ENCODE measurements around the gene DPP6.

Gene DPP6

GRCh38 chr7:154338701-154339506, 286.7 kb downstream of the DPP6 start:
- no peak for DNase-seq (ENCODE audit: low read depth)

GRCh38 chr7:154342971-154343633, 290.9 kb downstream of the DPP6 start:
- DNase-seq (ENCODE audit: low read depth) = no peak

DNA sequence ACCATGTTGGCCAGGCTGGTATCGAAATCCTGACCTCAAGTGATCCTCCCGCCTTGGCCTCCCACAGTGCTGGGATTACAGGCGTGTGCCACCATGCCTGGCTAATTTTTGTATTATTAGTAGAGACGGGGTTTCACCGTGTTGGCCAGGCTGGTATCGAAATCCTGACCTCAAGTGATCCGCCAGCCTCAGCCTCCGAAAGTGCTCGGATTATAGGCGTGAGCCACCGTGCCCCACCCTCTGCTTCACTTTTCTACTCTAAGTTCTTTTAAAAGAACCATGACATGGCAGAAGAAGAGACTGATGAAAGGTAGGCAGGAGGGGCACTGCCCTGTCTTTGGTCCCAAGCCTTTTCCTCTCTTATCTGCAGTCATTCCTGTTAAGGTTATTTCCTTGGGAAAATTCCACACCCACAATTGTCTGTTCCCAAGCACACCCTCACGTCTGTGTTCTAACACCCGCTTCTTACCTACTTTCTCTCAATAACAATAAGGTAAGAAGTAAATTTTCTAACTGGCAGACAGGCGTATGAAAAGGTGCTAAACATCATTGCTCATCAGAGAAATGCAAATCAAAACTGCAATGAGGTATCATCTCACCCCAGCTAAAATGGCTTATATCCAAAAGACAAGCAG, 291.7 kb downstream of the DPP6 start:
- DNase-seq (ENCODE audit: low read depth) = no peak

- no peak for DNase-seq (ENCODE audit: low read depth)
Observed at GRCh38 chr7:154345093-154345492, 292.9 kb downstream of the DPP6 start.

GRCh38 chr7:154347700-154348266, 295.6 kb downstream of the DPP6 start:
- DNase-seq (ENCODE audit: low read depth) = no peak

GRCh38 chr7:154350892-154351291, 298.7 kb downstream of the DPP6 start:
- DNase-seq (ENCODE audit: low read depth) = no peak

GRCh38 chr7:154353355-154353767, 301.2 kb downstream of the DPP6 start:
- no peak for DNase-seq (ENCODE audit: low read depth)

DNA sequence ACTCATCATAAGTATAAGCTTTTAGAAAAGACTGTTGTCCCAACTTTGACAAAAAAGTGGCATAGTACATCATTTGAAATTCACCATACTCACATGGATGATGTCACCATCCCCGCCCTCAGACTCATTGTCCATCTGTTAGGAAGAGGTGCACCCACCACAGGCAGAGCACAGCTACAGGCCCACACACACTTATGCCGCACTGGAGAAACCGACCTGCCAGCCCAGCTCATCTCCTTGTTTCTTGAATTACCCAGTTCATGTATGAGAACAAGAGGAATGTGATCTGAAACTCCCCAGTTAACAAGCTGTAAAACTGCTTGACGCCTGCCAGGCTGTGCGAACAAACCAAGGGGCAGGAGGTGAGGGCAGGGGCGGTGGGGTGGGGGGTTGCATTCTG, 312.0 kb downstream of the DPP6 start:
- no peak for DNase-seq (ENCODE audit: low read depth)

DNA sequence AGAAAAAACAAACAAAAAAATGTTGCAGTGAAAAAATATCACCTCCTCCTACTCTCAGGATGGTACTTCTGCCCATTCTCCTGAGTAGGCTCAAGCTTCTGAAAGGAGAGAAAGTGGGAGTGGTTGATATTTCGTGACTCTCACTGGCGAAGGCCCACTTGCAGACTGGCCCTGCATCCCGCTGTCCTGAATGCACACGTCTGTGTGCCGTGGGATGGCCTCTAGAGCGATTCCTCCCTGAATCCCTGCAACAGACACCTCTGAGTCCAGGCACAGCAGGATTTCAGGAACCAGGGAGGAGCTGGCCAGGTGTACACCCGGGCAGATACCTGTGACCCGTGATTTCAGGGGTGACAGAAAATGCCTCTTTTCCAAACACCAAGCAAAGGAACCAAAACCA, 319.2 kb downstream of the DPP6 start:
- DNase-seq (ENCODE audit: low read depth) = no peak

DNA sequence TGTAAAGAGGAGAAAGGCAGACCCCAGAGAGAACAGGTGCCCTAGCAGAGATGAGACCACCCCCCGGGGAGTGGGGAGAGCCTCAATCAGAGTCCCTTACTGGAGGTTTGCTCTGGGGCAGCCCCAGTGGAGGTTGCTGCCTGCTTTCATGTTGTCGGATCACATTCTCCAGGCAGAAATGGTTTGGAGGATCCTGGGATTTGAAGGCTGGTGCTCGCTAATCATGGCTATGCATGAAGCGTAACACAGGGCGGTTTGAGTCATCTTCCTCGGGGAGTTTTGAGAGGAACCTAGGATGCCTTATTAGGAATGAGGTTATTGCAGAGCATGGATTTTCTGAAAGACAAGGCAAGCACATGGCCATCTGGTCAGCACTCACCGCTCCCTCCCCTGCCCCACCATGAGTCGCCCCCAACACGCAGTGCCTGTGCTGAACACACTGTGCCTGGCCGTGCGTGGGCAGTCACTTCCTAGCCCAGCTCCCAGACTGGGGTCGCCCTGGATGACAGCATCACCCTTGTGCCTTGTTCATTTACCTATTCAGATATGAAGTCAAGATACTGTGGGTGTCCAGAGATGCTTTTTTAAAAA, 319.9 kb downstream of the DPP6 start:
- no peak for DNase-seq (ENCODE audit: low read depth)

DNA sequence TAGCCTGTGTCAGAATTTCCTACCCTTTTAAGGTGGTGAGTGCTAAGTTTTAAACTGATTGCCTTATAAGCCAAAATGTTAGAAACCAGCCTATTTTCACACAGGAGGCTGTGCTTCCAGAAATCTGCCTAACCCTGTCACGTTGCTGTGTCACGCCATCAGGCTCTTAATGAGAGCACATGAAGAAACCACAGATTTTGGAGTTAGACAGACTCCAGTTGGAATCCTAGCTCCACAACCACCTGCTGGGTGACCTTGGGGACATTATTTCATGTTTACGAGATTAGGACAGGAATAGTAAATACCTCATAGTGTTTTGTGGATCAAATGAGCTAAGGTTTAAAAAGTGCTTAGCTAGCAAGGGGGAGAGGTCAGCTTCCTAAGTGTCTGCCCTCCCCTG, 321.8 kb downstream of the DPP6 start:
- no peak for DNase-seq (ENCODE audit: low read depth)

DNA sequence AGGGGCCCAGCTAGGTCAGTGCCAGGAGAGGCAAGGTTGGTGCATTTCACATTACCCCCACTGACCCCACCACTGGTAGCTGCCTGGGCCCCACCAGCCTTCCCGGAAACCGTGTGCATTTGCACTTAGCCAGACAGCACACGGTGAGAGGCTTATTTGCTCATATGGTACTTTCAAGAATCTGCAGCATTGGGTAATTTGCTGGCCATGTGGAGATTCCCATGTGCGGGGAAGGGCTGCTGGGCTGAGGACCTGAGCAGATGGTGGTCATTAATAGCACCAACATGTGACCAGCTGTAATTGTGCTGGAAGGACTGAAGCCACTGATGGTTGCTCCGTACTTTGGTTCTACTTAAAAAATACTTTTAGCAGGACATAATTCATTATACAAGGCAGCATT, 323.8 kb downstream of the DPP6 start:
- DNase-seq (ENCODE audit: low read depth) = no peak

DNA sequence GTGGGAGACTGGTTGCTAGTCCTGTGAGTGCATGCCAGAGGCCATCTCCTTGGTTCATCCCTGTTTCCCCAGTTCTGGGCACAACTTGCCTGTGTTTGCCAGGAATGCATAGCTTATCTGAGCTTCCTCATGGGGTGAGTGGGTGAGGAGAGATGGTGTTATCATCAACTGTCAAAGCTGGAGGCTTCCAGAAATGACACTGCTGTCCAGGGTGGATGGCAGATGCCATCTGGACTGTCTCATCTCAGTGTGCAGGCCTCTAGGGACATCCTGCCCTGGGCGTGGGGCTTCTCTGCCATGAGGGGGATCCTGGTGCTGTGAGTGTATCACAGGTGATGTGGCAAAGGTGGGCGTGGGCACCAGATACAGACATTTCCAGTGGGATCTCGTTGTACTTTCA, 328.6 kb downstream of the DPP6 start:
- no peak for DNase-seq (ENCODE audit: low read depth)

DNA sequence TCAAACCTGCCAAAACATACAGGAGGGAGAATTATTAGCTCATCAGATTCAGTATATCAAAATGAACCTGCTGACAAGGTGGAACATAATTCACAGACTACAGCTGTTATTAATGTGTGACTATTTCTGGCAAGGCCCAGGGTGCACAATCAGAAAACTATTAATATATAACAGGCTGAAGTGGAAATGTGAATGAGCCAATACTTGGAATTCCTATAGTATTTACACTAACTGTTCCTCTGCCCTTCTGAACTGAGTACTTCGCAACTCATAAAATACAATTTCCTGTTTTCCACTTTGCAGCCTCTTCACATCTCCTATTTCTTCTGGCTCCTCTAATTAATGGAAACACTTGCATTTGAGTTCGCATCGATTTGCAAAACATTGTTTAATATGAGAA, 330.8 kb downstream of the DPP6 start:
- no peak for DNase-seq (ENCODE audit: low read depth)

GRCh38 chr7:154385214-154385613, 333.0 kb downstream of the DPP6 start:
- no peak for DNase-seq (ENCODE audit: low read depth)

GRCh38 chr7:154387252-154387651, 335.1 kb downstream of the DPP6 start:
- DNase-seq (ENCODE audit: low read depth) = no peak

GRCh38 chr7:154388412-154388811, 336.2 kb downstream of the DPP6 start:
- DNase-seq (ENCODE audit: low read depth) = no peak

GRCh38 chr7:154388999-154389398, 336.8 kb downstream of the DPP6 start:
- no peak for DNase-seq (ENCODE audit: low read depth)

- no peak for DNase-seq (ENCODE audit: low read depth)
Observed at GRCh38 chr7:154390961-154391360, 338.8 kb downstream of the DPP6 start.

DNA sequence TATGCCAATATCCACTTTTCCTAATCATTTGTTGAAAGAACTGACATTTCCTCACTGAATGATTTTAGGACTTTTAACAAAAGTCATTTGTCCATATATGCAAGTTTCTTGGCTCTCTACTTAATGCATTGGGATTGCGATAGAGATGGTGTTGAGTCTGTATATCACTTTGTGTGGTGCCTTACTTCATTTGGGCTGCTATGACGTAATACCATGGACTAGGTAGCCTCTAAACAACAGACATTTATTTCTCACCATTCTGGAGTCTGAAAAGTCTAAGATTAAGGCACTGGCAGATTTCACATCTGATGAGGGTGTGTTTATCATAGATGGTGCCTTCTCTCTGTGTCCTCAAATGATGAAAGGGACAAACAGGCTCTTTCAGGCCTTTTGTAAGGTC, 342.6 kb downstream of the DPP6 start:
- DNase-seq (ENCODE audit: low read depth) = no peak

DNA sequence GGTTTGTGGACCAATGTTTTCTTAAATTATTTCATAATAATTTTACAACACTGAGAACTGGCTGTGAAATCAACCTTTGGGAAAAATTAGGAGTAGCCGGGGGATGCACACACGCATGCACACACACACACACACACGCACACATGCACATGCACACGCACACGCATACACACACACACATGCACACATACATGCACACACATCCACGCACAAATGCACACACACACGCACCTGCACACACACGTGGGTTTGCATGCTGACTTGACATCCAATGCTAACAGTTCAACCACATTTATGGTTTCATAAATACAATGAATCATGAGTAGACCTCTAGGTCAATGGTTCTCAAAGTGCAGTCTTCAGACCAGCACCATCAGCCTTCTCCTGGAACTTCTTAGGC, 354.1 kb downstream of the DPP6 start:
- DNase-seq (ENCODE audit: low read depth) = no peak

DNA sequence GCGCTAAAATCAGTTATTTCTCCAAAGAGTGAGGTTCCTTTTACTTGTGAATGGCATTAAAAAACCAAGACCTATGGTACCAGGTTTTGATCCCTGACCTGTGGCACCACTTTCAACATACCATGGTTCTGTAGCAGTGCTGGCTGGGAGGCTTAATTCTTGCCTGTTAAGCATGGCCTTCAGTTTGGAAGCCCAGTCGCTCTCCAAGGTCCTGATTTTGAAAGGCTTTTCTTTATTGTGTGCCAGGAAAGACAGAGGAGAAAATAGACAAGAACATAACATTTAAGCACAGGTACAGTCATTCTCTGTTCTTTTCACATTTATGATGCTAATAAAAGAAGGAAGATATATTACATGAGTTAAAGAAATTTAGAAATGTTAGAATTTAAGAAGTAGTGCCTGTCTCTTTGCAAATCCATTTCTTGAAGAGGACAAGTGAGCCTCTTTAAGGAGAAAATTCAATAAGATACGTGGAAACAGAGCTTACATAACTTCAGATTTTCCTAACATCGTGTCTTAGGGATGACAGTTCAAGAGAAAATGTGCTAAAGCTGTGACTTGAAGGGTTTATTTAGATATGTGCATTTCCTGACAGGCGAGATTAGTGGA, 357.6 kb downstream of the DPP6 start:
- DNase-seq (ENCODE audit: low read depth) = no peak

Measured in fibroblast of the conjunctiva (primary cell).